B cell (primary cell): Measurements from ENCODE around the gene MMP11. TPM values are rescaled to one million over a fixed set of nuclear protein-coding genes. Genes with fewer than 3 reads are reported as not detected.
A peak's percentile ranks its signal among the peaks of the same experiment; 100 is the strongest.

Source experiments
- ATAC-seq: fragments of 200-7000 bp; cut with Tn5 transposase; one replicate; pipeline ENCODE4 v1.10.0; 2021; ENCODE audit warnings: low read depth, mild to moderate bottlenecking, moderate number of reproducible peaks, moderate library complexity
- CTCF ChIA-PET: fragments of 350-600 bp; sonication (Branson Sonifier 250); formaldehyde crosslinking; loops from one replicate; lab custom pipeline; 2021; ENCODE audit warnings: antibody characterized with exemption, inconsistent platforms; lab: Charles Lee
- POLR2A ChIA-PET: fragments of 350-600 bp; sonication (Branson Sonifier 250); formaldehyde crosslinking; loops from one replicate; lab custom pipeline; 2021; ENCODE audit warnings: antibody characterized with exemption; lab: Charles Lee
- DNase-seq: peaks from one replicate; pipeline ENCODE4 v3.0.0; 2013
- H2AFZ ChIP-seq: 2 replicates; pipeline ENCODE4 v1.6.1; 2012; ENCODE audit warnings: mild to moderate bottlenecking, low read depth, low read length; ENCODE audit not compliant: insufficient read depth, poor library complexity, severe bottlenecking
- H3K27ac ChIP-seq, 2 donors: 1 replicate in 1 of 2; 2 replicates in 1 of 2; pipeline ENCODE4 v1.5.1; 2012 to 2013; ENCODE audit warnings: low read length in 2 of 2, mild to moderate bottlenecking in 2 of 2, moderate library complexity in 1 of 2
- H3K27me3 ChIP-seq, 4 experiments: fragments of 200-600 bp in 1 of 4; sonication (generic) in 1 of 4; replicated peaks in 1 of 4; 1 replicate in 2 of 4; 2 replicates in 2 of 4; pipeline versions ENCODE4 v1.6.1 to v1.7.0; 2013 to 2016; ENCODE audit warnings: low read length in 3 of 4, mild to moderate bottlenecking in 2 of 4, mixed read lengths in 1 of 4, moderate library complexity in 1 of 4; ENCODE audit not compliant: insufficient read depth in 4 of 4, control insufficient read depth in 3 of 4; ENCODE audit errors: control extremely low read depth in 1 of 4
- H3K36me3 ChIP-seq, 2 experiments: replicated peaks in 1 of 2; 1 replicate in 1 of 2; 2 replicates in 1 of 2; pipeline versions ENCODE4 v1.6.1 to v1.7.1; 2013; ENCODE audit warnings: low read length in 1 of 2; ENCODE audit not compliant: insufficient read depth in 2 of 2, control insufficient read depth in 1 of 2; ENCODE audit errors: control extremely low read depth in 1 of 2, extremely low read depth in 1 of 2
- H3K4me1 ChIP-seq, 2 donors: fragments of 200-600 bp in 1 of 2; sonication (generic) in 1 of 2; 1 replicate in 1 of 2; 2 replicates in 1 of 2; pipeline versions ENCODE4 v1.5.1 to v1.6.1; 2013 to 2017; ENCODE audit warnings: low read length in 2 of 2; ENCODE audit not compliant: control insufficient read depth in 2 of 2, insufficient read depth in 2 of 2
- H3K4me2 ChIP-seq: replicated peaks from 2 replicates; pipeline ENCODE3; 2012; ENCODE audit warnings: mild to moderate bottlenecking, low read depth, low read length; ENCODE audit not compliant: poor library complexity, severe bottlenecking
- H3K4me3 ChIP-seq, 5 experiments: fragments of 200-600 bp in 1 of 5; sonication (generic) in 1 of 5; 1 replicate in 3 of 5; 2 replicates in 2 of 5; pipeline versions ENCODE4 v1.5.1 to v1.7.0; 2011 to 2016; ENCODE audit warnings: low read length in 4 of 5, mild to moderate bottlenecking in 4 of 5, low read depth in 2 of 5, control low read depth in 1 of 5, moderate library complexity in 1 of 5; ENCODE audit not compliant: insufficient read depth in 1 of 5; ENCODE audit errors: control extremely low read depth in 1 of 5, extremely low read depth in 1 of 5
- H3K79me2 ChIP-seq: fragments of 200-600 bp; sonication (generic); one replicate; pipeline ENCODE4 v1.6.0; 2016; ENCODE audit warnings: low read length; ENCODE audit not compliant: control insufficient read depth, insufficient read depth
- H3K9ac ChIP-seq: fragments of 200-600 bp; sonication (generic); 2 replicates; pipeline ENCODE4 v1.6.1; 2017; ENCODE audit warnings: mild to moderate bottlenecking, low read length, moderate library complexity
- H3K9me3 ChIP-seq, 3 donors: one replicate each; pipeline versions ENCODE4 v1.6.1 to v1.7.1; 2013; ENCODE audit warnings: low read length in 2 of 3; ENCODE audit not compliant: control insufficient read depth in 2 of 3, insufficient read depth in 1 of 3; ENCODE audit errors: control extremely low read depth in 1 of 3
- H4K20me1 ChIP-seq: 2 replicates; pipeline ENCODE4 v1.6.0; 2012; ENCODE audit warnings: mild to moderate bottlenecking, low read length; ENCODE audit not compliant: insufficient read depth, control insufficient read depth, poor library complexity, severe bottlenecking
- H3K27ac Mint-ChIP-seq: one replicate; pipeline ENCODE4 v1.8.0; 2021; ENCODE audit warnings: mixed read lengths
- H3K27me3 Mint-ChIP-seq: one replicate; pipeline ENCODE4 v1.8.0; 2021; ENCODE audit warnings: mixed read lengths
- H3K4me1 Mint-ChIP-seq: one replicate; pipeline ENCODE4 v1.8.0; 2021; ENCODE audit warnings: mixed read lengths
- H3K4me3 Mint-ChIP-seq: one replicate; pipeline ENCODE4 v1.8.0; 2021; ENCODE audit warnings: mixed read lengths
- H3K9me3 Mint-ChIP-seq: one replicate; pipeline ENCODE4 v1.8.0; 2022; ENCODE audit warnings: mixed read lengths; ENCODE audit not compliant: insufficient read depth
- CTCF ChIP-seq: fragments of 200-600 bp; IDR thresholded peaks from one replicate; pipeline ENCODE4 v1.8.0; 2022; ENCODE audit warnings: antibody characterized with exemption, mild to moderate bottlenecking
- EZH2 ChIP-seq: IDR thresholded peaks from 2 replicates; pipeline ENCODE4 v1.6.1; 2012; ENCODE audit warnings: borderline replicate concordance, low read depth, mild to moderate bottlenecking, moderate library complexity, low read length; ENCODE audit not compliant: insufficient read depth, poor library complexity, severe bottlenecking
- WGBS: methylation state at CpG from one replicate; pipeline ENCODE4 v1.1.5; 2013; ENCODE audit warnings: missing lambda C conversion rate; ENCODE audit not compliant: insufficient coverage; 5-methylcytosine and 5-hydroxymethylcytosine counted together
- intact Hi-C: fragments of 100-400 bp; cut with micrococcal nuclease; formaldehyde crosslinking; loops from one replicate; pipeline ENCODE4 v1.10.0; 2022
- polyA plus RNA-seq: library from polyadenylated mRNA; depleted of rRNA; stranded (reverse); fragments of >200 nt; gene quantifications from 2 replicates; pipeline ENCODE4 v1.2.3, GENCODE V29; 2012
- total RNA-seq, 2 donors: library from RNA; stranded (reverse); fragments of 120-200 nt in 1 of 2; gene quantifications; 1 replicate in 1 of 2; 2 replicates in 1 of 2; pipeline versions ENCODE4 v1.2.3 to v1.2.4, GENCODE V29; 2013 to 2022

MMP11 gene
- total and polyA plus RNA-seq, 2 donors (not counting 1 experiment from before 2014, with no cell fraction given) = 11.6 to 19.0 TPM

GRCh38 chr22:23751441-23751996 is 21.1 kb upstream of the MMP11 start:
- H2AFZ ChIP-seq = peak overlapping the region; percentile 88
- peak overlapping the region; percentile 89 for H3K9ac ChIP-seq
- no peaks in the 10 kb centered on the region for H4K20me1 ChIP-seq
- no peaks in the 10 kb centered on the region for H3K9me3 Mint-ChIP-seq
- no peak for TF ChIP-seq CTCF
- TF ChIP-seq EZH2 = no peak
- peaks cover 0 to 4% (median 0%) of the 10 kb centered on the region in 3 donors for H3K9me3 ChIP-seq
- peak overlapping the region; percentile 85 to 98 for H3K27ac ChIP-seq
- DNase-seq (no peak), ATAC-seq (no peak)
- peaks cover 55% of the 10 kb centered on the region for H3K4me1 Mint-ChIP-seq
- peak overlapping the region; percentile 93 for H3K4me3 Mint-ChIP-seq
- WGBS = 15% methylated on average over 8 of the region's 22 CpGs
- peak overlapping the region; percentile 97 for H3K4me2 ChIP-seq
- POLR2A ChIA-PET = interaction anchor here (0.8 to 8.1 kb wide), 16 partner anchors 16 to 143 kb away, joined by 3 to 174 read pairs (median 8); partner anchors contain the start of genes C22orf15, CHCHD10, DERL3 and MIF
- H3K27ac Mint-ChIP-seq = peak overlapping the region; percentile 99
- intact Hi-C loops = no loop called here
- H3K4me1 ChIP-seq = peaks cover 24 to 54% of the 10 kb centered on the region in 2 donors
- peaks cover 39% of the 10 kb centered on the region for H3K79me2 ChIP-seq
- no peaks in the 10 kb centered on the region for H3K27me3 Mint-ChIP-seq
- no peaks in the 10 kb centered on the region for H3K27me3 ChIP-seq
- CTCF ChIA-PET = interaction anchor here (0.7 to 13.0 kb wide), 15 partner anchors 8 to 1645 kb away, joined by 3 to 188 read pairs (median 4); partner anchors contain the start of genes C22orf15, CHCHD10 and MMP11
- H3K4me3 ChIP-seq = peak overlapping the region; percentile 6 to 88 (median 83)
- H3K36me3 ChIP-seq = peaks cover 0 to 2% of the 10 kb centered on the region in 2 experiments
